Measurements from ENCODE around the gene RELN.
A peak's percentile ranks its signal among the peaks of the same experiment; 100 is the strongest.

Gene RELN

GRCh38 chr7:103889451-103889850, 100.0 kb downstream of the RELN start:
- no peak for DNase-seq

GRCh38 chr7:103888603-103889153, 100.8 kb downstream of the RELN start:
- DNase-seq: no peak

GRCh38 chr7:103887853-103888602, 101.4 kb downstream of the RELN start:
- DNase-seq: no peak

GRCh38 chr7:103887050-103887449, 102.4 kb downstream of the RELN start:
- no peak for DNase-seq

- DNase-seq: no peak
Measured at GRCh38 chr7:103879928-103880600, 109.4 kb downstream of the RELN start.

- DNase-seq: no peak
Measured at GRCh38 chr7:103879411-103879810, 110.0 kb downstream of the RELN start.

GRCh38 chr7:103877565-103877964, 111.9 kb downstream of the RELN start:
- DNase-seq: no peak

GRCh38 chr7:103875718-103876117, 113.7 kb downstream of the RELN start:
- DNase-seq: no peak

- DNase-seq: no peak
Measured at GRCh38 chr7:103871473-103871872, 118.0 kb downstream of the RELN start.

- no peak for DNase-seq
Measured at GRCh38 chr7:103870664-103871063, 118.8 kb downstream of the RELN start.

- DNase-seq: no peak
Measured at GRCh38 chr7:103867874-103868273, 121.6 kb downstream of the RELN start.

- DNase-seq: peak; percentile 69
Measured at GRCh38 chr7:103866919-103867318, 122.5 kb downstream of the RELN start.

- no peak for DNase-seq
Measured at GRCh38 chr7:103865442-103865841, 124.0 kb downstream of the RELN start.

- DNase-seq: no peak
Measured at GRCh38 chr7:103862302-103863035, 127.0 kb downstream of the RELN start.

- DNase-seq: no peak
Measured at GRCh38 chr7:103859709-103860108, 129.7 kb downstream of the RELN start.

- peak; percentile 87 for DNase-seq
Measured at GRCh38 chr7:103857435-103857834, 132.0 kb downstream of the RELN start.

- DNase-seq: no peak
Measured at GRCh38 chr7:103856929-103857328, 132.5 kb downstream of the RELN start.

GRCh38 chr7:103855671-103856070, 133.8 kb downstream of the RELN start:
- no peak for DNase-seq

GRCh38 chr7:103854611-103855010, 134.8 kb downstream of the RELN start:
- no peak for DNase-seq

- no peak for DNase-seq
Measured at GRCh38 chr7:103851357-103851756, 138.1 kb downstream of the RELN start.

GRCh38 chr7:103843689-103844480, 145.6 kb downstream of the RELN start:
- DNase-seq: no peak

- no peak for DNase-seq
Measured at GRCh38 chr7:103833401-103833800, 156.1 kb downstream of the RELN start.

- peak; percentile 15 for DNase-seq
Measured at GRCh38 chr7:103832438-103832837, 157.0 kb downstream of the RELN start.
